ENCODE data around the gene PDLIM7. TPM values are rescaled to one million over a fixed set of nuclear protein-coding genes. Genes with fewer than 3 reads are reported as not detected.

The PDLIM7 gene
- total and polyA plus RNA-seq, 2 donors (not counting 3 experiments of a cell fraction or from before 2014, with no cell fraction given): 314 to 318 TPM

DNA sequence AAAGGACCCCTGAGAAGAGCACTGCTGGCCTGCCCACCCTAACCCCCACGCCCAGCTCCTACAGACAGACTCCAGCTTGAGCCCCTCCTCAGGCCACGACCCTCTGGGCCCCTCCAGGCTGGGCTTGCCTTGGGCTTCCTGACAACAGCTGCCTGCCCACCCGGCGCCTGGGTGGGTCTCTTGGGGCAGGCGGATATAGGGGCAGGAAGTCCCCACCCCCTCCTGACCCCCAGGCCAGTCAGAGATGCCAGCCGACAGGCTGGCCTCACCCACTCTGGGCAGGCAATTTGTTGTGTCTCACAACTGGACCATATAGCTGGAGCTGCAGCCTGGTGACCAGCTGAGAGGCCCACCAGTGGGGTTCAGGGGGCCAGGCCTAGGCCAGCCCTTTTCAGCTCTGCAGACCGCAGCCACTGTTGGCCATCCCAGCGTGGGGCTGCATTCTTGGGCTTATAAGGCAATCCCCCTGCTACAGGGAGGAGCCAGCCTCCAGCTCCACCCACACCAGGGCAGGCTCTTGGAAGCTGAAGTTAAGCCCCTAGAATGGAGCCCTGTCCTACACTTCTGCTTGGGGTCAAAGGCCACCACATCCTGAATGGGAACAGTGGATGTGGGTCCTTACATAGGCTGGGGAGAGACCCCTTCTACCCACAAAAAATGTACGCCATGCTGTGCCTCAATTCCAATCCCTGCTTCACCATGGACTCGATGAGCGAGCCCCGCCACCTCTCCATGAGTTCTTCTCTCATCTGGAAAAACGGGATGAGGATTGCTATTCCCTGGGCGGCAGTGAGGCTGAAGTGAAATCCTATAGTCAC lies 2.0 kb downstream of the PDLIM7 start:
- ChIA-PET POLR2A (interaction anchor here (0.6 to 3.0 kb wide), 7 partner anchors 11 to 69 kb away, joined by 3 to 17 read pairs (median 4); no protein-coding TSS in a partner anchor), CTCF (interaction anchor here (0.8 to 3.4 kb wide), 13 partner anchors 11 to 186 kb away, joined by 3 to 15 read pairs (median 4); no protein-coding TSS in a partner anchor)
- H3K9ac ChIP-seq (replicated peaks; ENCODE audit: extremely low read depth, insufficient read depth, low read length): peak overlapping the region; percentile 93

DNA sequence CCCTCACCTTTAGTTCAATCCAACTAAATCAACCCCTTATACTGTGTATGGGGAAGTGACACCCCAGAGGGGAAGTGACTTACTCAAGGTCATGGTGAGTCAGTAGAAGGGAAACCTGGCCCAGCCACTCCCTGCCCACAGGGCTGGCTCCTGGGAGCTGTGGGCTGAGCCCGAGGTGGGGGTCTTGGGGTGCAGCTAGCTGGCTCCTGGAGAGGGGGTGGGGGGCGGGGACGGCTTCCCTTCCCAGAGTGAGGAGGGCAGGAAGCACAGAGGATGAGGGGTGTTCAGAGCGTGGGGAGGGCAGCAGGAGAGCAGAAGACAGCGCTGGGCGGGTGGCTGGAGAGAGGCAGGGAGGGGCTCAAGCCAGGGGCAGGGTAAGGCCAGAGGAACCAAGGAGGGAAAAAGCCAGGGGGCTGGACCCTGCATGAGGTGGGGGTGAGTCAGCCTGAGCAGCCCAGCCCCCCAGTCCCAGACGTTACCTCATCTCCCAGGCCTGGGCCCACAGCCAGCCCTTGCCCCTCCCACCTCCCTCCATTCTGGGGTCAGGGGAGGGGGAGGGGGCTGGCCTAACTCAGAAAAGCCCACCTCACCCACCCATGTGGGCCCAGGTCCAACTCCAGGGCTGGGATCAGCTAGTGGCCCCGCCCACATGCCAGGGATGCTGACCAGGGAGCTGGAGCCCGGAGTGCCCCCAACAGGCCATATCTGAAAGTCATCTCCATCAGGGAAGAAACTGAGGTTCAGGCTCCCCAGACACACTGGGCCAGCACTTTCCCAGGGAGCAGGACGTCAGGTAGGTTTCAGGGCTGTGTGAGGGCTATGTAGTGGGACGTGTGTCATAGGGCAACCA lies 2.8 kb downstream of the PDLIM7 start:
- Histone ChIP-seq H3K79me2 (ENCODE audit: control insufficient read depth, insufficient read depth, low read length) (peaks cover 44% of the 10 kb centered on the region), H3K27ac (ENCODE audit: insufficient read depth, low read depth, low read length) (peak overlapping the region; percentile 93), H3K9me1 (replicated peaks; ENCODE audit: control insufficient read depth, extremely low read depth, insufficient read depth, low read length) (no peaks in the 10 kb centered on the region), H3K9ac (replicated peaks; ENCODE audit: extremely low read depth, insufficient read depth, low read length) (peak overlapping the region; percentile 93), H3K9me3 (replicated peaks; ENCODE audit: control insufficient read depth, insufficient read depth, low read length) (no peaks in the 10 kb centered on the region), H3K27me3 (ENCODE audit: control insufficient read depth in 2 of 2, insufficient read depth in 2 of 2, low read length in 2 of 2) (no peaks in the 10 kb centered on the region), H3K4me2 (ENCODE audit: insufficient read depth, low read length) (peak overlapping the region; percentile 70), H3K4me1 (ENCODE audit: control insufficient read depth, extremely low read depth, insufficient read depth, low read length) (peaks cover 57% of the 10 kb centered on the region), H4K20me1 (replicated peaks; ENCODE audit: control insufficient read depth, extremely low read depth, insufficient read depth, low read length) (no peaks in the 10 kb centered on the region), H3K36me3 (ENCODE audit: control insufficient read depth in 2 of 2, extremely low read depth in 1 of 2, insufficient read depth in 2 of 2, low read length in 2 of 2) (peaks cover 9 to 22% of the 10 kb centered on the region in 2 experiments), H3K4me3 (replicated peaks in 1 of 3; ENCODE audit: insufficient read depth in 1 of 3, low read depth in 1 of 3, low read length in 3 of 3) (peak overlapping the region in 1 of 3 experiments; percentile 9), H2AFZ (ENCODE audit: low read depth, low read length) (no peak overlapping the region)
- ChIA-PET POLR2A (interaction anchor here (1.0 to 1.8 kb wide), 5 partner anchors 14 to 69 kb away, joined by 4 to 10 read pairs (median 4); no protein-coding TSS in a partner anchor), CTCF (interaction anchor here (0.8 to 3.4 kb wide), 11 partner anchors 20 to 124 kb away, joined by 3 to 15 read pairs (median 4); no protein-coding TSS in a partner anchor)
- BruUV-seq (replicated peaks): no TSS peak
- FAIRE-seq: peak; percentile 99
- intact Hi-C loops (cut with micrococcal nuclease): loop anchor here (1.0 to 10.0 kb wide), 6 partner anchors 38 to 960 kb away; partner anchors contain the start of genes N4BP3 and RNF44
- DNase-seq (ENCODE audit: low read depth, low spot score): peak; percentile 92
- dilution Hi-C loops (cut with MboI; ENCODE audit: extremely low pct_ligation_motif_present, low sequenced_read_pairs): no loop called here
- TF ChIP-seq, protein P1, sequence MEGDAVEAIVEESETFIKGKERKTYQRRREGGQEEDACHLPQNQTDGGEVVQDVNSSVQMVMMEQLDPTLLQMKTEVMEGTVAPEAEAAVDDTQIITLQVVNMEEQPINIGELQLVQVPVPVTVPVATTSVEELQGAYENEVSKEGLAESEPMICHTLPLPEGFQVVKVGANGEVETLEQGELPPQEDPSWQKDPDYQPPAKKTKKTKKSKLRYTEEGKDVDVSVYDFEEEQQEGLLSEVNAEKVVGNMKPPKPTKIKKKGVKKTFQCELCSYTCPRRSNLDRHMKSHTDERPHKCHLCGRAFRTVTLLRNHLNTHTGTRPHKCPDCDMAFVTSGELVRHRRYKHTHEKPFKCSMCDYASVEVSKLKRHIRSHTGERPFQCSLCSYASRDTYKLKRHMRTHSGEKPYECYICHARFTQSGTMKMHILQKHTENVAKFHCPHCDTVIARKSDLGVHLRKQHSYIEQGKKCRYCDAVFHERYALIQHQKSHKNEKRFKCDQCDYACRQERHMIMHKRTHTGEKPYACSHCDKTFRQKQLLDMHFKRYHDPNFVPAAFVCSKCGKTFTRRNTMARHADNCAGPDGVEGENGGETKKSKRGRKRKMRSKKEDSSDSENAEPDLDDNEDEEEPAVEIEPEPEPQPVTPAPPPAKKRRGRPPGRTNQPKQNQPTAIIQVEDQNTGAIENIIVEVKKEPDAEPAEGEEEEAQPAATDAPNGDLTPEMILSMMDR (IDR thresholded peaks at IDR 0.05; ENCODE audit: extremely low read depth in 1 of 2, insufficient read depth in 1 of 2, low read depth in 1 of 2, low read length in 2 of 2): peak; percentile 20 to 46
- peak; percentile 72 for TF ChIP-seq FOS (IDR thresholded peaks at IDR 0.05; ENCODE audit: borderline replicate concordance, insufficient read depth, low read length)
- TF ChIP-seq POLR2A (IDR thresholded peaks at IDR 0.05; ENCODE audit: low read depth, low read length): no peak
- TF ChIP-seq MYC (IDR thresholded peaks at IDR 0.05; ENCODE audit: low read depth, low read length): peak; percentile 8
- no peak for TF ChIP-seq MAX (IDR thresholded peaks at IDR 0.05; ENCODE audit: insufficient read depth, insufficient read length)
- peak; percentile 71 for TF ChIP-seq JUN (IDR thresholded peaks at IDR 0.05; ENCODE audit: borderline replicate concordance, insufficient read depth, insufficient read length, low read depth)
- no peak for TF ChIP-seq EZH2 (IDR thresholded peaks at IDR 0.05; ENCODE audit: borderline replicate concordance, low read depth, low read length, severe bottlenecking)
- TF ChIP-seq GATA2 (IDR thresholded peaks at IDR 0.05; ENCODE audit: insufficient read depth, insufficient read length, low read depth, low read length): no peak
- peak; percentile 88 for TF ChIP-seq POLR2AphosphoS5 (IDR thresholded peaks at IDR 0.05; ENCODE audit: insufficient read depth, low read depth, low read length)

More for the DNA sequence above, 2.0 kb downstream of the PDLIM7 start:
- peak; percentile 87 for TF ChIP-seq POLR2A (IDR thresholded peaks at IDR 0.05; ENCODE audit: low read depth, low read length)
- TF ChIP-seq FOS (IDR thresholded peaks at IDR 0.05; ENCODE audit: borderline replicate concordance, insufficient read depth, low read length): peak; percentile 17
- TF ChIP-seq MYC (IDR thresholded peaks at IDR 0.05; ENCODE audit: low read depth, low read length): no peak
- BruUV-seq (replicated peaks): TSS peak; percentile 50
- intact Hi-C loops (cut with micrococcal nuclease) (loop anchor here (2.0 to 10.0 kb wide), 4 partner anchors 51 to 961 kb away; partner anchors contain the start of genes N4BP3 and RNF44), dilution Hi-C loops (cut with MboI; ENCODE audit: extremely low pct_ligation_motif_present, low sequenced_read_pairs) (no loop called here)
- peak overlapping the region; percentile 46 to 79 (median 74) for H3K4me3 ChIP-seq (replicated peaks in 1 of 3; ENCODE audit: insufficient read depth in 1 of 3, low read depth in 1 of 3, low read length in 3 of 3)
- no peaks in the 10 kb centered on the region for H4K20me1 ChIP-seq (replicated peaks; ENCODE audit: control insufficient read depth, extremely low read depth, insufficient read depth, low read length)
- H3K27ac ChIP-seq (ENCODE audit: insufficient read depth, low read depth, low read length): peak overlapping the region; percentile 93
- peak overlapping the region; percentile 70 for H3K4me2 ChIP-seq (ENCODE audit: insufficient read depth, low read length)
- DNase-seq (ENCODE audit: low read depth, low spot score) (peak; percentile 86), FAIRE-seq (no peak)
- peaks cover 5 to 14% of the 10 kb centered on the region in 2 experiments for H3K36me3 ChIP-seq (ENCODE audit: control insufficient read depth in 2 of 2, extremely low read depth in 1 of 2, insufficient read depth in 2 of 2, low read length in 2 of 2)
- H3K9me1 ChIP-seq (replicated peaks; ENCODE audit: control insufficient read depth, extremely low read depth, insufficient read depth, low read length): no peaks in the 10 kb centered on the region
- H3K27me3 ChIP-seq (ENCODE audit: control insufficient read depth in 2 of 2, insufficient read depth in 2 of 2, low read length in 2 of 2): no peaks in the 10 kb centered on the region
- H3K9me3 ChIP-seq (replicated peaks; ENCODE audit: control insufficient read depth, insufficient read depth, low read length): no peaks in the 10 kb centered on the region
- H2AFZ ChIP-seq (ENCODE audit: low read depth, low read length): no peak overlapping the region
- H3K4me1 ChIP-seq (ENCODE audit: control insufficient read depth, extremely low read depth, insufficient read depth, low read length): peaks cover 56% of the 10 kb centered on the region
- peaks cover 40% of the 10 kb centered on the region for H3K79me2 ChIP-seq (ENCODE audit: control insufficient read depth, insufficient read depth, low read length)
